ENCODE data around the gene ADAM11.
A peak's percentile ranks its signal among the peaks of the same experiment; 100 is the strongest.

ADAM11 gene

GRCh38 chr17:44772308-44773045 lies 13.7 kb downstream of the ADAM11 start:
- no peak overlapping the region for H3K4me3 ChIP-seq (ENCODE audit: low read depth, low read length)
- TF ChIP-seq, protein P1, sequence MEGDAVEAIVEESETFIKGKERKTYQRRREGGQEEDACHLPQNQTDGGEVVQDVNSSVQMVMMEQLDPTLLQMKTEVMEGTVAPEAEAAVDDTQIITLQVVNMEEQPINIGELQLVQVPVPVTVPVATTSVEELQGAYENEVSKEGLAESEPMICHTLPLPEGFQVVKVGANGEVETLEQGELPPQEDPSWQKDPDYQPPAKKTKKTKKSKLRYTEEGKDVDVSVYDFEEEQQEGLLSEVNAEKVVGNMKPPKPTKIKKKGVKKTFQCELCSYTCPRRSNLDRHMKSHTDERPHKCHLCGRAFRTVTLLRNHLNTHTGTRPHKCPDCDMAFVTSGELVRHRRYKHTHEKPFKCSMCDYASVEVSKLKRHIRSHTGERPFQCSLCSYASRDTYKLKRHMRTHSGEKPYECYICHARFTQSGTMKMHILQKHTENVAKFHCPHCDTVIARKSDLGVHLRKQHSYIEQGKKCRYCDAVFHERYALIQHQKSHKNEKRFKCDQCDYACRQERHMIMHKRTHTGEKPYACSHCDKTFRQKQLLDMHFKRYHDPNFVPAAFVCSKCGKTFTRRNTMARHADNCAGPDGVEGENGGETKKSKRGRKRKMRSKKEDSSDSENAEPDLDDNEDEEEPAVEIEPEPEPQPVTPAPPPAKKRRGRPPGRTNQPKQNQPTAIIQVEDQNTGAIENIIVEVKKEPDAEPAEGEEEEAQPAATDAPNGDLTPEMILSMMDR (IDR thresholded peaks at IDR 0.05; ENCODE audit: low read depth, low read length) = no peak

- TF ChIP-seq, protein P1 (IDR thresholded peaks at IDR 0.05; ENCODE audit: low read depth, low read length) = no peak
These were observed 14.4 kb downstream of the ADAM11 start for GRCh38 chr17:44773140-44773539.

DNA sequence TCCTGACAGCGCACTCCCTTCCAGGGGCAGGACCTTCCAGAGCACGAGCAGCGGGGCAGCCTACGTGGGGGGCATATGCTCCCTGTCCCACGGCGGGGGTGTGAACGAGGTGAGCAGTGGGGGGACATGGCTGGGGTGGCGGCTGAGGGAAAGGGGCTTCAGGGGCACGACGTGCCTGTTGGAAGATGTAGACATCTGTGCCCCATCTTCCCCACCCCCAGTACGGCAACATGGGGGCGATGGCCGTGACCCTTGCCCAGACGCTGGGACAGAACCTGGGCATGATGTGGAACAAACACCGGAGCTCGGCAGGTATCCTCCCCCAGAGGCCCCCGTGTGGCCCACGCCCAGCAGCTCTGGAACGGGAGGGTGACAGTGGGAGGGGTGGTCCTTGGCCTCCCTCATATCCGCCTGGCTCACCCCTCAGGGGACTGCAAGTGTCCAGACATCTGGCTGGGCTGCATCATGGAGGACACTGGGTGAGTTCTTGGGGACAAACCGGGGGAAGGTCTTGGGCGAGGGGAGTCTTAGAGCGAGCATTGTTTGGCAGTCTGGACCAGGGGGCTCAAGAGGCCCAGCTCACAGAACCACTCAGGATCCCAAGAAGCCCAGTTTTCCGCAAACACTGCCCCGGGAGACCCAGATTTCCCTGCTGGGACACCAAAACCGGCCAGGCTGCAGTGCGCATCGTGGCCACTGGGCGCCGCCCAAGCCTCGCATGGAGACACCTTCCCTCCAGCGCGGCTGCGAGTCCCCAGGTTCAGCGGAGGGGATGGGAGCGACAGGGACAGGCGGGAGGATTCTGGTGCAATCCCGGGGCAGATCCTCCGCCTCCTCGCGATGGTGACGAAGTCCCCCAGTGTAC lies 15.7 kb downstream of the ADAM11 start:
- H3K4me3 ChIP-seq (ENCODE audit: low read depth, low read length) = peak overlapping the region; percentile 68
- TF ChIP-seq, protein P1 (IDR thresholded peaks at IDR 0.05; ENCODE audit: low read depth, low read length) = peak; percentile 100

More at GRCh38 chr17:44773140-44773539, 14.4 kb downstream of the ADAM11 start:
- H3K4me3 ChIP-seq (ENCODE audit: low read depth, low read length) = no peak overlapping the region

- H3K4me3 ChIP-seq (ENCODE audit: low read depth, low read length) = peak overlapping the region; percentile 68
- TF ChIP-seq, protein P1 (IDR thresholded peaks at IDR 0.05; ENCODE audit: low read depth, low read length) = no peak
These were observed 16.5 kb downstream of the ADAM11 start for GRCh38 chr17:44775136-44775837.

DNA sequence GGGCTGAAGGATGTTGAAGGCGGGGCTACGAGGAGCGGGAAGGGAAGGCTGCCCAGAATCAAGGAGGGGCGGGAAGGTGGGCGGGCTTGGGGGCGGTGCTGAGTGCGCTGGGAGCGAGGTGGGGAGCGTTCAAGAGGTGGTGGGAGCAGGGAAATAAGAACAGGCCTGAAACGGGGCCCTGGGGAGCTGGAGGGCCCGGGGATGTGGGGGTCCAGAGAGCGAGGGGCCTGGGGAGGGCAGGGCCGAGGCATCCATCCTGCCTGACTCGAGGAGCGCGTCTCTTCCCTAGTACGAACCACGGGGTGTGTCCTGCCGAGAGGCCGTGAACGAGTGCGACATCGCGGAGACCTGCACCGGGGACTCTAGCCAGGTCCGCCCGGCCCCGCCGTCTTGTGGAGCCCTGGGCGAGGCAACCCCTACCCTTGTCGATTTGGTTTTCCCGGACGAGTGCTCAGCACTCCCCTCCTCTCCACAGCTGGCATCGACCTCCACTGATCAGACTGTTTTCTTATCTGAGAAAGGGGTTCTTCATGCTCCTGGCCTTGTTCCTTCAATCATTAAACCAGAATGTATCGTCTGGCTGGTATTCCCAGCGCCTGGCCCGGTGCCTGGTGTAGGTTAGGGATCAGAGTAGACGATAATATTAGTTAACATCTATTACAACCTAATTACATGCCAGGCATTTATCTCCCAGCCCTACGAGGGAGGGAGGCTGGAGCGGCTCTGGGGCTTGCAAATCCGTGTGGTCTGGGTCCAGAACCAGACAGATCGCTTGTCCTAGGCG lies 17.2 kb downstream of the ADAM11 start:
- peak overlapping the region; percentile 68 for H3K4me3 ChIP-seq (ENCODE audit: low read depth, low read length)
- TF ChIP-seq, protein P1 (IDR thresholded peaks at IDR 0.05; ENCODE audit: low read depth, low read length) = no peak

GRCh38 chr17:44776628-44777393 lies 18.0 kb downstream of the ADAM11 start:
- TF ChIP-seq, protein P1 (IDR thresholded peaks at IDR 0.05; ENCODE audit: low read depth, low read length) = no peak
- no peak overlapping the region for H3K4me3 ChIP-seq (ENCODE audit: low read depth, low read length)

Measured in WI38 (cell line).